Upper lobe of right lung (tissue), 1 donor: Measurements from ENCODE around the gene BORCS8. TPM values are rescaled to one million over a fixed set of nuclear protein-coding genes. Genes with fewer than 3 reads are reported as not detected.

ENCODE experiments used
- ATAC-seq: fragments of 200-7000 bp; cut with Tn5 transposase; one replicate; pipeline ENCODE4 v1.9.1; 2020; ENCODE audit warnings: mild to moderate bottlenecking, moderate library complexity
- DNase-seq: peaks from one replicate; pipeline ENCODE4 v3.0.0-alpha.2; 2020
- H3K27ac ChIP-seq: fragments of 200-600 bp; one replicate; pipeline ENCODE4 v1.8.0; 2022
- H3K27me3 ChIP-seq: fragments of 200-600 bp; one replicate; pipeline ENCODE4 v1.8.0; 2022; ENCODE audit warnings: mild to moderate bottlenecking
- H3K36me3 ChIP-seq: fragments of 200-600 bp; one replicate; pipeline ENCODE4 v1.8.0; 2022
- H3K4me1 ChIP-seq: fragments of 200-600 bp; one replicate; pipeline ENCODE4 v1.8.0; 2022
- H3K4me3 ChIP-seq: fragments of 200-600 bp; one replicate; pipeline ENCODE4 v1.8.0; 2022; ENCODE audit warnings: mild to moderate bottlenecking
- H3K9me3 ChIP-seq: fragments of 200-600 bp; one replicate; pipeline ENCODE4 v1.8.0; 2022
- CTCF ChIP-seq: fragments of 200-600 bp; IDR thresholded peaks from one replicate; pipeline ENCODE4 v1.8.0; 2022; ENCODE audit warnings: antibody characterized with exemption
- intact Hi-C: fragments of 100-400 bp; cut with DNase I; formaldehyde crosslinking; loops from one replicate; pipeline ENCODE4 v1.11.0; 2022
- total RNA-seq: library from RNA; stranded (reverse); fragmentation: NEBNext Ultra II Directional; extraction: Animal tissue kit (Norgen Biotek cat#: 25700); gene quantifications from one replicate; pipeline ENCODE4 v1.2.1, GENCODE V29; 2021
- donor health status: DM: no; HTN: yes; CAD: no; lungs with severe emphysema.

BORCS8 gene
- total RNA-seq, 1 donor from 2014 or later: 24.8 TPM

- Histone ChIP-seq H3K27ac (no peak overlapping the region), H3K4me3 (no peak overlapping the region), H3K36me3 (no peaks in the 10 kb centered on the region), H3K4me1 (peaks cover 9% of the 10 kb centered on the region), H3K9me3 (no peaks in the 10 kb centered on the region), H3K27me3 (no peaks in the 10 kb centered on the region)
- intact Hi-C loops: no loop called here
- TF ChIP-seq CTCF: no peak
- ATAC-seq (no peak), DNase-seq (no peak)
Observed at GRCh38 chr19:19205416-19206410, 13.8 kb upstream of the BORCS8 start.

GRCh38 chr19:19204181-19204580, 12.2 kb upstream of the BORCS8 start:
- no peak overlapping the region for H3K27ac ChIP-seq
- no peaks in the 10 kb centered on the region for H3K27me3 ChIP-seq
- H3K9me3 ChIP-seq: no peaks in the 10 kb centered on the region
- peaks cover 3% of the 10 kb centered on the region for H3K36me3 ChIP-seq
- peaks cover 9% of the 10 kb centered on the region for H3K4me1 ChIP-seq
- DNase-seq (no peak), ATAC-seq (no peak)
- no peak overlapping the region for H3K4me3 ChIP-seq
- TF ChIP-seq CTCF: no peak
- intact Hi-C loops: no loop called here

- Histone ChIP-seq H3K27ac (peak within 1 kb of the TSS; percentile 73), H3K9me3 (no peaks in the 10 kb centered on the region), H3K4me3 (peak within 1 kb of the TSS; percentile 62), H3K4me1 (peaks cover 9% of the 10 kb centered on the region), H3K27me3 (no peaks in the 10 kb centered on the region), H3K36me3 (peaks cover 12% of the 10 kb centered on the region)
- DNase-seq: peak; percentile 96
- peak; percentile 93 for ATAC-seq
- TF ChIP-seq CTCF: no peak
- intact Hi-C loops: no loop called here
Observed at GRCh38 chr19:19203012-19203856, 11.3 kb upstream of the BORCS8 start, which contains the start of gene NR2C2AP. Gene NR2C2AP (minus strand): TSS chr19:19203414. CDS start chr19:19203060, 354 bp downstream.

- Histone ChIP-seq H3K9me3 (no peaks in the 10 kb centered on the region), H3K36me3 (peaks cover 18% of the 10 kb centered on the region), H3K27me3 (no peaks in the 10 kb centered on the region), H3K27ac (peak overlapping the region; percentile 73), H3K4me1 (peaks cover 9% of the 10 kb centered on the region), H3K4me3 (peak overlapping the region; percentile 62)
- ATAC-seq (no peak), DNase-seq (no peak)
- intact Hi-C loops: no loop called here
- no peak for TF ChIP-seq CTCF
Observed at GRCh38 chr19:19202707-19203011, 10.7 kb upstream of the BORCS8 start.

GRCh38 chr19:19201697-19202630, 10.0 kb upstream of the BORCS8 start:
- intact Hi-C loops: no loop called here
- H3K4me1 ChIP-seq: peaks cover 9% of the 10 kb centered on the region
- ATAC-seq (no peak), DNase-seq (no peak)
- peak overlapping the region; percentile 73 for H3K27ac ChIP-seq
- peak overlapping the region; percentile 62 for H3K4me3 ChIP-seq
- H3K36me3 ChIP-seq: peaks cover 25% of the 10 kb centered on the region
- TF ChIP-seq CTCF: no peak
- H3K9me3 ChIP-seq: no peaks in the 10 kb centered on the region
- no peaks in the 10 kb centered on the region for H3K27me3 ChIP-seq
